GM12875 (cell line): ENCODE data around the gene MPST.

ENCODE experiments used
- H3K4me3 ChIP-seq: one replicate; pipeline ENCODE4 v1.5.1; 2011; ENCODE audit warnings: low read depth, low read length, control low read depth
- TF ChIP-seq, protein P1 (sequence below): IDR thresholded peaks from 2 replicates; pipeline ENCODE4 v1.5.1; 2011; ENCODE audit warnings: low read depth, mild to moderate bottlenecking, control low read depth, inconsistent platforms, low read length, moderate library complexity, borderline replicate concordance; ENCODE audit not compliant: insufficient read depth

Gene MPST

DNA sequence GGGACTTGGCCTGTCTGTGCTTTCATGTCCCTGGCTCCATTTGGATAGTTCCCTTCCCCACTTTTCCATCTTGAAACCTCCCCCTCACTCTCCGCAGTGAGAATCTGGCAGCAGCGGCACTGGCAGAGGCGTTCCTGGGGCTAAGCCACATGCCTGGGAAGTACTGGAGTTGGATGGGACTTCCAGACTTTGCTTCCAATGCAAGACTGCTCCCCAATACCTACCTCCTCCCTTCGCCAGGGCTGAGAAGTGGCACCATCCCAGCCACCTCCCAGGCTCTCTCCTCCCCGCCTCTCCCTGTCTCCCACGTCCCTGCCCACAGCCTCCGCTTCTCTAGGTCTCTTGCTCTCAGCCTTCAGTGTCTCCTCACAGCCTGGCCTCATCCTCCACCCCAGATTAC, 16.9 kb upstream of the MPST start:
- TF ChIP-seq, protein P1, sequence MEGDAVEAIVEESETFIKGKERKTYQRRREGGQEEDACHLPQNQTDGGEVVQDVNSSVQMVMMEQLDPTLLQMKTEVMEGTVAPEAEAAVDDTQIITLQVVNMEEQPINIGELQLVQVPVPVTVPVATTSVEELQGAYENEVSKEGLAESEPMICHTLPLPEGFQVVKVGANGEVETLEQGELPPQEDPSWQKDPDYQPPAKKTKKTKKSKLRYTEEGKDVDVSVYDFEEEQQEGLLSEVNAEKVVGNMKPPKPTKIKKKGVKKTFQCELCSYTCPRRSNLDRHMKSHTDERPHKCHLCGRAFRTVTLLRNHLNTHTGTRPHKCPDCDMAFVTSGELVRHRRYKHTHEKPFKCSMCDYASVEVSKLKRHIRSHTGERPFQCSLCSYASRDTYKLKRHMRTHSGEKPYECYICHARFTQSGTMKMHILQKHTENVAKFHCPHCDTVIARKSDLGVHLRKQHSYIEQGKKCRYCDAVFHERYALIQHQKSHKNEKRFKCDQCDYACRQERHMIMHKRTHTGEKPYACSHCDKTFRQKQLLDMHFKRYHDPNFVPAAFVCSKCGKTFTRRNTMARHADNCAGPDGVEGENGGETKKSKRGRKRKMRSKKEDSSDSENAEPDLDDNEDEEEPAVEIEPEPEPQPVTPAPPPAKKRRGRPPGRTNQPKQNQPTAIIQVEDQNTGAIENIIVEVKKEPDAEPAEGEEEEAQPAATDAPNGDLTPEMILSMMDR, result no peak
- H3K4me3 ChIP-seq, result no peak overlapping the region

DNA sequence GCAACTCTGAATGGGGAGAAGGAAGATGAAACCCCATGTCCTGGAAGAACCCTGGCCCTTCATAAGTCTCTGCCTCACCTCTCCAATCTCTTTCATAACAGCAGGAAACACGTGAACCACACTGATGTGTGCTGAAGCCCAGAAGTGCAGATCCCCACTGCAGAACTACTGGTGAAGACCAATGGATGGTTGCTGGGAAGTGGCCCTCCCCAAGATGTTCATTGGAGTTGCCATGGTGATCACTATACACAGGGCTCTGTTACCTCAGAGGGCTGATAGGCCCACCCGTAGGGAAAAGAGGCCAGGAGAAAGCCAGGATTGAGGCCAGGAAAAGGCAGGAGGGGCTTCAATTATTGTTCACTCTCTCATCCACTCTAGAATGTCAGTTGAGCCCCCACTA, 11.9 kb upstream of the MPST start:
- TF ChIP-seq, protein P1, result no peak
- H3K4me3 ChIP-seq, result no peak overlapping the region

DNA sequence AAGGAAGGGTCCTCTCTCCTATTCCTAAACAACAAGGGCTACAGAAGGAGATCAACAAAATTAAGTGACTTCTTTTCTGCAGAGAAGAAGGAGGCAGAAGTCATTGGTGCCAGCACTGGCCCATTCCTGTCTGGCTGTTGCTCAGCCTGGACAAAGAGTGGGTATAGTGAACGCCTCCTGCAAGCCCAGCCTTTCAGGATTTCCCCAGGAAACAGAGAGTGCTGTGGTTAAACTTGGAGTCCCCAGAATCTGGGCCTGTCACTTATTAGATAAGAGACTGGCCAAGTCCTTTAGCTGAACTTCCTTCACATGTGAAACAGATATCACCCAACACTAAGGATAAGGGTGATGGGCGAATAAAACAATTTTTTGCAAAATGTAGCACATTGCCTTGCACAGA, 11.2 kb upstream of the MPST start:
- TF ChIP-seq, protein P1, result no peak
- no peak overlapping the region for H3K4me3 ChIP-seq

DNA sequence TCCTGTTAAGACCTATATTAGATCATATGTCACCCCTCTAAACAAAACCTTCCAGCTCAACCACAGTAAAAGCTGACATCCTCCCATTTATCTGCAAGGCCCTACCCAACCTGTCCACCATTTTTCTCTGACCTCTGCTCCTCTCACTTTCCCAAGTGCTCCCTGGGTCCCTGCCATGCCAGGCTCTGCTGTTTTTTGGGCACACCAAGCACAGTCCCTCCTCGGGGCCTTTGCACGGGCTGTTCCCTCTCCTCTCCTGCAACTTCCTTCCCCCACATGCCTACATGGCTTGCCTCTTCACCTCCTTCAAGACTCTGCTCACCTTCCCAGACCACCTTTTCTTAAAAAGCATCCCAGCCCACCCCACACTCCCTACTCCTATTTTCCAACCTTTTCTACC, 10.1 kb upstream of the MPST start:
- no peak overlapping the region for H3K4me3 ChIP-seq
- TF ChIP-seq, protein P1, result no peak

DNA sequence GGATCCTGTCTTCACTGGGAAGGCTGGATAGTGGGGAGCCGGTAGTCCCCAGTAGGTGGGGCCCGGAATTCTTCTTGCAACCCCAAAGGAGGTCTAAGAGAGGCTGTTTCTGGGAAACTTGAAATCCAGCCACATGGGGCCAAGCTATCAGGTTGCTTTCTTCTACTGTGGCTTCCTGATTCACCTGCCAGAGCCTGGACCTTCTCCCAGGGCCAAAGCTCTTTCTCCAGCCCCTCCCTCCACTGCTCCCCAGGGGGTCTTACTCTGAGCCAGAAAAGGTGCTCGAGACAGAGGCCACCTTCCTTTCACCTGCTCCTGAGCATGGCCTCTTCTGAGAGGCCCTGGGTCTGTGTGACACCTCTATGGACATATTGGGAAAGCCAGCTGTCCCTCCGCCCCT, 9.4 kb upstream of the MPST start:
- no peak overlapping the region for H3K4me3 ChIP-seq
- TF ChIP-seq, protein P1, result no peak

DNA sequence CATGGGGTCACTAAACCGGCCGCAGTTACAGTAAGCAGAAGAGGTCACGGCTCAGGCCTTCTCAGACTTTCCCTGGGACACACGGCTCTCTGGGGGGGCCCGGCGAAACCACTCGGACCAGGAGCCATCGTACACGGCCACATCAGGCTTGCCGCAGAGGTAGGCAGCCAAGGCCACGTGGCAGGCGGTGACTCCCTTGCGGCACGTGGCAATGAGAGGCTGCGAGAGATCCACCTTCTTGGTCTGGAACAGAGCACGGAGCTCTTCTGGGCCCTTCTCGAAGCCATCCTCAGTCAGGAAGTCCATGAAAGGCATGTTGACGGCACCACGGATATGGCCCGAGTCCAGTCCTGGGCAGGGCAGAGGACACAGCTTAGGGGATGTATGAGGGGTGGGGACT, 8.6 kb upstream of the MPST start:
- no peak overlapping the region for H3K4me3 ChIP-seq
- TF ChIP-seq, protein P1, result no peak

DNA sequence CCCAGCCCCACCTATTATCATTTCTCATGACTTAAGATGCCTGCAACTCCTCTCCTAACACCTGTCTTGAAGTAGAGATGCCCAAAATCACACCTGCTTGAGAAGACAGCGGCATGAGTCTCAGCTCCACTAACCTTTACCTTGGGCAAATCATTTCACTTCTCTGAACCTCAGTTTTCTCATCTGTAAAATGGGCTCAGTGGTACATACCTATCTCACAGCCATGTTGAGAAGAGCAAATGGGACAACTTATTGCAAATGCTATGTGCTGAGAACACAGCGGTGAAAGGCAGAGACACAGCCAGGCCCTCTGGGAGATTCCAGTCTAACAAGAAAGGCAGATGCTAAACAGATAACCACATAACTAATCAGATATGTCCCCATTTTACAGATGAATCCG, 8.1 kb upstream of the MPST start:
- H3K4me3 ChIP-seq, result no peak overlapping the region
- TF ChIP-seq, protein P1, result no peak
